ENCODE data around the gene BACH2.

BACH2 gene

DNA sequence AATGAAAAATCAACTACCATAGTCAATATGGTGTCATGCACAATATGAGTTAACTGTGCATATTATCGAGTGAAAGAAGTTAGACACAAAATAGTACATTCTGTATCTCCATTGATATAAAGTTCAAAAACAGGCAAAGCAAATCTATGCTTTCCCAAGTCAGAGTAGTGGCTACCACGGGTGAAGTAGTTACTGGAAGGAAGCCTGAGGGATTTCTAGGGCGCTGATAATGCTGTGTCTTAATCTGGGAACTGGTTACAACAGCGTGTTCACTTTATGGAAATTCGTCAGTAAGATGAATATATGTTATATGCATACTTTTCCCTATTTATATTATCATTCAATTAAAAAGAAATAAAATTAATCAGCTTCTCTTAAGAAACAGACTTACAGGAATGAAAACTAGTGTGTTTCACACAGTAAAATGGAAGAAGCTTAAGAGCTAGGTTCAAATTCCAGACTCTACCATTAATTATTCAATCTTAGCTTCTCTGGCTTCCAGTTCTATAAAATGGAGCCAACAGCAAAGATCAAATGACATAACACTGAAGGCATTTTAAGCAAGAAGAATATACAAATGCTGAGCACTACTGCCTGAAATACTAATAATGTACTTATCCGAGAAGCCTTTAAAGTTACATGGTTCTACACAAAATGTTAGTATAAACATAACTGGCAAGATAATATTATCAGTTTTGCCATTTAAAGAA, 19.2 kb downstream of the BACH2 start:
- no peak for DNase-seq (ENCODE audit: low spot score)

DNA sequence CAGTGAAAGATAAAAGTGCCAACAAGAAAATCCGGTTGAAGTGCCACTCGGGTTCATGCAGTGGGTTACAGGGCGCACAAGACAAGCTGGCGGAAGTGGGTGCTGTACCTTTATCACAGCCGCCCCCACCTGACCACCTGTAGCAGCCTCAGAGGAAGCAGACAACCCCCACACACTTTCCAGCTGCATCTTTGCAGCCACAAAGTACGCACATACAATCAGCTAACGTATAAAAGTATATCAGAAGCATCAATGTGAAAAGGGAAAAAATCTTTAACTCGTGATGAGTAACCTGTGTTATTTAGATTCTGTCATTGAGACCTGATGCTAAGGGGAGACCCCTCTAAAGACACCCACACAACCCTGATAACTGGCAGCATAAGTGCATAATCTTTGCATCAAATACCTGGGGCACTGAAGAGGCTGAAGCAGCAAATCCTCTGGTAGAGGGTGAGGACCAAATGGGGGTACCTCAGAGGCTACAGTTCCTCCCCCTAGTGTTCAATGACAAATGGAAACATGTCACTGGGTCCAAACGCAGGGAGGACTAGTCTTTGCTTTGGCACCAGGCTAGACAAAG, 22.1 kb downstream of the BACH2 start:
- DNase-seq (ENCODE audit: low spot score) = peak; percentile 88

DNA sequence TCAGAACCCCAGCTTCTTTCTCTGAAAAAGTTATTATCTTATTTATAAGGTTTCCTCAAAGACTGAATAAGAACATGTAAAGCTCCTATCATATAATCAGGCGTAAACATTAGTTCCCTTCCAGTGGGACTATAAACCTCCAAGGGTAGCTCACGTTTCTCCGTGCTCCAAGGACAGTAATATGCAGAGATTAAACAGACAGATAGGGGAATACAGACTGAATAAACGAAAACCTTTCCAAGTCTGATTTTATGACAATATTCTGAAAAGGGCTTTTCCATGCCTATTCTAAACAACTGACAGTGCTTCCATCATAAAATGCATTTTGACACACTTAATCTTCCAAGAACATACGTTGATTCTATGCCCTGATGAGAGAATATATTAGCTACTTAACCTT, 22.8 kb downstream of the BACH2 start:
- no peak for DNase-seq (ENCODE audit: low spot score)

DNA sequence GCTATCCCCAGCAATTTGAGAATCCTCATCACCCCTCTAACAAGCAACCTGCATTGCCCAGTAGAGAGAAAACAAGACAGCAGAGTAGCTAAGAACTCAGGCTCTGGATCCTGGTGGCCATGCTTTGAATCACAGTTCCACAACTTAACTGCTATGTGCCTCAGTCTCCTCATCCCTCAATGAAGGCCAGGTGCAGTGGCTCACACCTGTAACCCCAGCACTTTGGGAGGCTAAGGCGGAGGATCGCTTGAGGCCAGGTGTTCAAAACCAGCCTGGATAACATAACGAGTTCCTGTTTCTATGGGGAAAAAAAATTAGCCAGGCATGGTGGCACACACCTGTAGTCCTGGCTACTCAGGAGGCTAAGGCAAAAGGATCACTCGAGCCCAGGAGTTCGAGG, 23.7 kb downstream of the BACH2 start:
- no peak for DNase-seq (ENCODE audit: low spot score)

DNA sequence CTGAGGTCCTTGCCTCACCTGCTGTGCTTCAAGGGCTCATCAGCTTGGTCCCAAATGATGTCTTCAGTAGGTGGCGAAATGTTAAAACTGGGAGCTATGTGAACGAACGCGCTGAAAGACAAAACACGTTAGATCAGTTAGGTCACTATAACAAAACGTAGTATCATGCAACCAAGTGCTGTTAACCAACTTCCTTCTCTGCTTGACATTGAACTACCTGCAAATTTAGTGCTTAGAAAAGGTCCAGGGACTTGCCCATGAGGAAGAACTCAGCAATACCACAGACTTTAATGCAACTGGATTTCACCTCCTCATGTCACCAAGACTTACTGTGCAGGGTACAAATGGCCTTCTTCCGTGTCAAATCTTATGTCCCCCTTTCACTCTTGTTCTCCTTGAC, 24.8 kb downstream of the BACH2 start:
- no peak for DNase-seq (ENCODE audit: low spot score)

DNA sequence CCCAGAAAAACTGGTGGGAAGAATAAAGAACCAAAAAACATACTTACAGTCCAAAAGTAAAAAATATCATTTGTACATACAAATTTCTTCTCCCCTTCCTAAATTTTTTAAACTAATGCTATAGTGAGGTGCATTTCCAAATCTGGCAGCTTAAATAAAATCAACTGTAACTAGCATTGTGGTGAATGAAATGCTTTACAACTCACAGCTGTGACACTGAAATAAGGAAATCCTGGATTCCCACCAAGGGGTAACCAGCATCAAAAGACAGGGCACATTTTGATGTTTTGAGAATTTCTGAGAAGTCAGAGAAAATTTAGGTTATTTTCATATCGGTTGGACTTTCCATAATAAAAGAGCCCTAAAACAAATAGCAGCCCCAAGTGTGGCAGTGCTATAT, 27.3 kb downstream of the BACH2 start:
- no peak for DNase-seq (ENCODE audit: low spot score)

DNA sequence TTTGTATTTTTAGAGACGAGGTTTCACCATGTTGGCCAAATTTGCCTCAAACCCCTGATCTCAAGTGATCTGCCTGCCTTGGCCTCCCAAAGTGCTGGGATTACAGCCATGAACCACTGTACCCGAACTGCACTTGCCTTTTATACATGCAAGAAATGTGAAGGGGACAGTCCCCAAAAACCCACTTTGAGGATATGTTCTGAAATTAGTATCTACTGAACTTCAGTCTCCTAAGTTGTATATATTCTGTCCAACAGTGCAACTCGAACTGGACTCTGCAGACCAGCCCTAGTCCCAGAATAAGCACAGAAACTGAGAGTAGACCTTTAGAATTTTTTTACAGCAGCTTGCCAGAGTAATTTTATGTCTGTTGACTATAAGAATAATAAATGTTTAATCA, 28.5 kb downstream of the BACH2 start:
- no peak for DNase-seq (ENCODE audit: low spot score)

DNA sequence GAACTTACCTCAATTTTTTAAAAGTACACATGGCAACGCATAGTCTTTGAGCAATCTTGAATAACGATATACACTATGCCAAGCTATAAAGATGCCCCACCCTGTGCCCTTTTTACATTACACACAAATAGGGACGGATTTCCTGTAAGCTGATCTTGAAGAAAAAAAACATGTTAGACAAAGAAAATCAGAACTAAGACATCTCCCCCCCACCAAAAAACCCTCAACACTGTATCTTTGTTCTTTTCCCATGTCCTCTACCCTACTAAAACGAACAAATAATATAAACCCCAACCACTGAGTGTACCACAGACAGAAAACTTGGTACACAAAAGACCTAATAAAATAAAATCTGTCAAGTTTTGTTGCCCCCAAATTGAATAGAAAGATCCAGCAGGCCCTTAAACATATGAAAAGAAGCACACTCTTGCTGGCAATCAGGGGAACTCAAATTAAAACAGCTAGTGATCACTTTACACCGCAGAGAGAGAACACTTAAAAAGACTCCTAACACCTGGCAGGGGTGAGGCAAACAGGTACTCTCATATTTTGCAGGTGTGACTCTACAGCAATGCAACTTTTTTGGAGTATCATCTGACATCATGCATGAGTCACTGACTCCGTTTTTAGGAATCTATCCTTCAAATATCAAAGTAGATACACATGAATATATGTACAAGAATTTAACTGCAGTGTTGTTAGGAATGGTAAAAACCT, 29.6 kb downstream of the BACH2 start:
- peak; percentile 40 for DNase-seq (ENCODE audit: low spot score)

DNA sequence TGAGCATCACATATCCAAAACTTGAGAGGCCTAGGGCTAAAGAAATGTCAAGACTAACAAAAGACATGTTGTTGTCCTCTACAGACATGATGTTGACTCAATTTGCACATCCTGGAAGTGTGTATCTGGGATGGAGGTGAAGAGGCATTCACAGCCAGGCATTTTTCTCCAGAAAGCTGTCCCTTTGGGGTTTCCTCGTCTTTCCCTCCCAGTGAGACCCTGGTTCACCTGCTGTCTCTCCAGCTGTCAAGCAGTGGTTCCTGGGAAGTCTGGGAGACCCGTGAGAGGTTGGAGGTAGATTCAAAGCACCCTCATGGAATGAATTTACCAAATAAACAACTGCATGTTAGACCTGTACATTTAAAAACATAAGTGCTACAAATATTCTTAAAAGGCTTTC, 32.1 kb downstream of the BACH2 start:
- DNase-seq (ENCODE audit: low spot score) = no peak

DNA sequence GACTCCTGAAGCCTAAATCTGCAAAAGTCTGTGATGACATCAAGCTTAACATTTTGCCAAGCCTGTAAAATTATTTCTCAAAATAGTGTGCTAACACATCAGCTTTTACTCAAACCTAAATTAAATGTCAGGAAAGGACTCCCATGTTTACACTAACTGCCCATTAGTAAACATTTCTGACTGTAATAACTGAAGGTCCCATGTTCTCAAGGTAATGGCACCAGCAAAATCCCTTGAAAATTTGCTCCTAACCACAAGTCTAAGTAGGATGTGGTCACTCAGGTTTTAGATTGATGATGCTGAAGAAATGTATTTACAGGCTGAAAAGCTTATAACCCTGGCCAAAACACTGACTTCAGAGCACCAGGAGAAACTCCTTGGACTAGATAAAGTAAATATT, 33.0 kb downstream of the BACH2 start:
- no peak for DNase-seq (ENCODE audit: low spot score)

DNA sequence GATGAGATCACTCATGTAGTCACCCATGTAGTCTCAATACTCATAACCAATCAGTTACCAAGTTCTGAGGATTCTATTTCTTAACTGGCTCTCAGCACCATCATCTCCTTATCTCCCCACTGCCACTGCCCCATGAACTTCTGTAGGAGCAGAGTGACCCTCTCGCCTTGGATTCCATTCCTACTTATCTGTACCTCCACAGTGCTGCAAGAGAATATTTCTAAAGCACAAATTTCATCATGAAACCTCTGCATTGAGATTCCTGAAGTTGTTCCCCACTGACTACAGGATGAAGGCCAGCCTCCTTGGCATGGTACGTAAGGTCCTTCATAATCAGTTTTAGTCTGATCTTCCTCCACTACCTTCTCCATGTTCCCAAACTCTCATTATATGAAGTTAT, 34.8 kb downstream of the BACH2 start:
- no peak for DNase-seq (ENCODE audit: low spot score)

DNA sequence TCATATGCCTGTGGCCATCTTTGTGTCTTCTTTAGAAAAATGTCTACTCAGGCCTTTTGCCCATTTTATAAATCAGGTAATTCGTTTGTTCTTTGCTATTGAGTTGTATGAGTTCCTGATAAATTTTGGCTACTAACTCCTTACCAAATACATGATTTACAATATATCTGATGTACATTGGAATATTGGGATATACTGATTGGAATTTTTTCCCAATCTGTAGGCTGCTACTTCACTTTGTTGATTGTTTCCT, 39.2 kb downstream of the BACH2 start:
- no peak for DNase-seq (ENCODE audit: low spot score)

DNA sequence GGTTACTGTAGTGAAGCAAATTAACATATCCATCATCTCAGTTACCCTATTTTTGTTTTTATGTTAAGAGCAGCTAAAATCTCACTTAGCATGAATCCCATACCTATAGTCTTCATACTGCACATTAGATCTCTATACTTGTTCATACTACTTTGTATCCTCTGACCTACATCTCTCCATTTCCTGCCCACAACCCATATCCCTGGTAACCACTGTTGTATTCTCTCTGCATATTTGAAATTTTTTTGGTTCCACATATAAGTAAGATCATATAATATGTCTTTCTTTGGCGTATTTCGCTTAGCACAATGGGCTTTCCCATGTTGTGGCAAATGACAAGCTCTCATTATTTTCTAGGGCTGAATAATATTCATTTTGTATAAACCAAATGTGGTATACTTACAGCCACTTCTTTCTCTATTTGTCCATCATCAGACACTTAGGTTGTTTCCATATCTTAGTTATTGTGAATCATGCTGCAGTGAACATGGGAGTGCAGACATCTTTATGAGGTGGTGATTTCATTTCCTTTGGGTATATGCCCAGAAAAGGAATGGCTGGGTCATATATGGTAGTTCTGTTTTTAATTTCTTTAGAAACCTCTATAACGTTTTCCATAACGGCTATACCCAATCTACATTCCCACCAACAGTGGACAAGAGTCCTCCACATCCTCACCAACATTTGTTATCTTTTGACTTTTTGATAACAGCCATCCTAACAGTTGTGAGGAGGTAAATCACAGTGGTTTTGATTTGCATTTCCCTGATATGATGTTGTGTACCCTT, 39.8 kb downstream of the BACH2 start:
- DNase-seq (ENCODE audit: low spot score) = no peak

DNA sequence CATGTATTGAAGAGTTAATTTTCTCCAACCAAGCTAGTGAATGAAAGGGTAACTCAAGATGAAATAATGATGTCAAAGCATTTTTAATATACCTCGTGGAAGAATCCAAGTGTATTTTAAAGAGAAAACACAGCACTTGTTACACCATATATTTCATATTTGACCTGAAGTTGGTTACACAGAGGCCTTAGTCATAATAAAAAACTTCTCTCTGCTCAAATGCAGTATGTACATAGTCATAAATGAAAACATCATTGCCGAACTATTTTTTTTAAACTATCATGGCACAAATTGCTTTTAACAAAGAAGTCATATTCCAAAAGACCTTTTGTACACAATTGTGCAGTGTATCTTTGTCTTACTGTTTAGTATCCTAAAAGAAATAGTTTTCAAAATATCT, 43.0 kb downstream of the BACH2 start:
- DNase-seq (ENCODE audit: low spot score) = no peak

DNA sequence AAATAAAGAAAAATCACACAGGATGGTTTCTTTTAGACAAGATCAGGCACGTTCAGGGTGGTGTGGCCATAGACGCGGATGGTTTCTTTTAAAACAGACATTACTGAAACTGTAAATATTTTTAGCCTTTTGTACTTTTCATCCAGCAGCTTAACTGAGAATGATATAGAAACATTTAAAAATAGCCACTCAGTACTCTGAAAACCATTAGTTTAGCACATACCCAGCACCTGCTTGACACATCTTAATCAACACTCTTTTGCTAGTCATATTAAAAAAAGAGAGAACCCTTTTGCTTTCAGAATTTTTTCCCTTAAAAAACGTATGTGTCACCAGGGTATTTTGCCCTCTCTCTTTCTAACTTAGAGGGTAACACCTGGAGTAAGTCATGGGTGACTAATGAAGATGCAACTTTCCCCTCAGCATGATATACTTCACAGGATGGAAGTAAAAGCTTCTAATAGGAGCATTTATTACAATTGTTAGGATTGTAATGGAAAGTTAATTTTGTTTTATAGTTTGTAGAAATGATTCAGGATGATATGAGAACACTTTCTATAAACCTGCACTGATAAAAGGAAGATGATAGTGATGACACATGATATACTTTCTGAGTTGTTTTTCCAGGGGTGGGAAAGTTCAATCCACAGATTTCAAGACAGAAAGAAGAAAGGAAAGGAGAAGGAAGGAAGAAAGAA, 45.2 kb downstream of the BACH2 start:
- DNase-seq (ENCODE audit: low spot score) = no peak

DNA sequence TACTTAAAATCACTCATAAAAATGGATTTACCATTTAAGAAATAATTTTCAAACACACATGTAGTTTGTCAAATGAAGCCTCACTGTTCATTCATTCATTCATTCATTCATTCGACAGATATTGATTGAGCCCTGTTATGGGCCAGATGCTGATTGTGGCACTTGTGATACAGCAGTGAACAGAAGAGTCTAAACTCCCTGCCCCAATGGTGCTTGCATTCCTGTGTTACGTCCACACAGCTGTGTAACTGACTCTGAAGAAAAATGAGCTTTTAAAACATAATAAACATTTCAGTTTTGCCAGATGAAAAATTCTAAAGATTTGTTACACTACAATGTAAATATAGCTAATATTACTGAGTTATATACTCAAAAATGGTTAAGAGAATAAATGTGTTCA, 46.2 kb downstream of the BACH2 start:
- no peak for DNase-seq (ENCODE audit: low spot score)

DNA sequence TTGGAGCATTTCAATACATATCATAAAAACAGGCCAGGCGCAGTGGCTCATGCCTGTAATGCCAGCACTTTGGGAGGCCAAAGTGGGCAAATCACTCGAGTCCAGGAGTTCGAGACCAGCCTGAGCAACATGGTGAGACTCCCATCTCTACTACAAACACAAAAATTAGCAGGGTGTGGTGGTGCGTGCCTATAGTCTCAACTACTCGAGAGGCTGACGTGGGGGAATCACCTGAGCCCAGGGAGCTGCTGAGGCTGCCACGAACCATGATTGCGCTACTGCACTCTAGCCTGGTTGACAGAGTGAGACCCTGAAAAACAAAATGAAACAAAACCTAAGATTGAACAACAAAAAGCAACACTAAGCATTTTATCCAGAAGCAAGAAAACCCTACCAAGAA, 47.2 kb downstream of the BACH2 start:
- no peak for DNase-seq (ENCODE audit: low spot score)

DNA sequence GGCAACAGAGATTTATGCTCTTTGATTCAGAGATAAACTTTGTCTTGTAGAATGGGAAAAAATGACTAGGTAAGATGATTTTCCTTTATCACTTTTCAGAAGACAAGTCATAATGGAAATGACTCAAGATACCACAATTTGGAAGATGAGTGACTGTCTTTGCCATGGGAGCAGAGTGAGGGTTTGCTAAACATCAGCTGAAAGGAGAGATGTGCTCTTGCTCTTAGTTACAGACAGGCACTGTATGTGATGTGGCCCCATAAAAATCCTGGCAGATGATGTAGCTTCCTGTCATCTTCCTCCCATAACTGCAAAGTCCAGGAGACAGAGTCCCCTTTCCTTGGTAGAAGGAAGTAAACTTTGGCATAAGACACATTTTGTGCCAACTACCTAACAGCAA, 47.6 kb downstream of the BACH2 start:
- DNase-seq (ENCODE audit: low spot score) = peak; percentile 27

DNA sequence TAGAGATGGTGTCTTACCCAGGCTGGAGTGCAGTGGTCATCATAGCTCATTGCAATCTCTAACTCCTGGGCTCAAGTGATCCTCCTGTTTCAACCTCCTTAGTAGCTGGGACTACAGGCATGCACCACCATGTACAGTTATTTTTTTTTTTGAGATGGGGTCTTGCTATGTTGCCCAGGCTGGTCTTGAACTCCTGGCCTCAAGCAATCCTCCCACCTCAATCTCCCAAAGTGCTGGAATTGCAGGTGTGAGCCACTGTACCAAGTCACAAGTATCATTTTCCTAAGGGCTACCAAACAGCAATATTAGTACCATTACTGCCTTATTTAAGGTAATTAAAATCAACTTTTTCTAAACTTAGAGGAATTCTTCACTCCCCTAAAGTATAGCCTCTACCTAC, 49.4 kb downstream of the BACH2 start:
- DNase-seq (ENCODE audit: low spot score) = no peak

DNA sequence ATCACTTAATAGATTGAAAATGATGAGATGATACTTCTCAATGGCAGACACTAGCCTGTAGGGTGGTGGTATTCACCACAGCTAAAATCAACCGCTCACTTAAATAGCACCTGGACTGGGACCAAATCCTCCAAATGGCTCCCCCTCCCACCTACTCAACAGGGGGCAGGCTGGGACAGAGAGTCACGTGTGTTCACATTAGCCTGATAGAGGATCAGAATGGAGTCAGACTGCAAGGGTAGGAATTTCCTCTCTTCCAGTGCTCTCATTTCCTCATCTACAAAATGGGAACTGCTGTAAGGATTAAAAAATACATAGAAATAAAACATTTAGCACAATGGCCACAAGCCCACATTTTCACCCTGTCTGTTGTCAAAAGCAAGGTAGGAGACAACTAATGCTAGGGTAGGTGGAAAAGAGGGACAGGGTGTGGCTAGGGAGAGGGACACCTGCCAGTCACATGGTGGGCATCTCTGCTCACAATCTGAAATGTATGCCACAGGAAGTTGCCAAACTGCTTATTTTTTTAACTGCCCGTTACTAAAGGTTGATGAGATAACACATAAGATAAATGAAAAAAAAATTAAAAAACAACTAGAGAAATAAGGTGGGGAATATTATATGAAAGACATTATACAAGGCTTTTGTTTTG, 55.3 kb downstream of the BACH2 start:
- DNase-seq (ENCODE audit: low spot score) = no peak

DNA sequence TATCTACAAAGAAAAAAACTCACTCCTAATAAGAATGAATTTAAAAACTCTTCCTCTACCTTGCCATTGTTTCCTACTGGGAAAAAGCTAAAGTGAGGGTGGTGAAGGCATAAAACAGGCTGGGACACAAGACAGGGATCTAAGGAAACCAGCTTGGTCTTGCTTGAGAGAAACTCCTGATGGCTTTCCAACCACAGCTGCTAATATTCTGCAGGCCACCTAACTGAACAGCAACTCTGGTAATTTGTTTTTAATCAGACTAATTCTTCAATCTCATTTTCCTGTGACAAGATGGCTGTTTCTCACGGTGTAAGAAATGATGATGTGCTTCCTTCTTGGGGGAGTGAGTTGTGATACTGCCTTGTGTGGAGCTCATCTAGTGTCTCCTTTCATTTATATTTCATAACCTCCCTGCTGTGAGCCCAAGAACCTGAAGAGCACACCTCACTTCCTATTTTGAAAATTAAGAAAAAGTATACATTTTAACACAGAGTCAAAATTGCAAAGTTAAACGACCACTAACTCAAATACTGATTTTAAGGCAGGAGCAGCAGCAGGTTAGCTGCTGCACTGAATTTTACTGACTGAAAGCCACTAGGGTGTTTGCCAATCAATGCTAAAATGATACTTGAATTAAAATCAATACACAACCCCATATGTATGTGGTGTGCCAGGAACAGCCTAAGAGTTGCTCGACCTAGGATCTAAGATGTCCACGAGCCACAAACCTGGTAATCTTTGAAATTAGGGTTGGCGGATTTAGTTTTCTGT, 58.0 kb downstream of the BACH2 start:
- DNase-seq (ENCODE audit: low spot score) = no peak
